ENCODE measurements around the gene CD74. TPM values are rescaled to one million over a fixed set of nuclear protein-coding genes. Genes with fewer than 3 reads are reported as not detected.

CD74 gene
- total RNA-seq, result 1.1 and 3.8 TPM in 2 replicates

GRCh38 chr5:150412319-150413175, at the start of gene CD74:
TSS of gene CD74 (minus strand) at chr5:150412910. CDS start at chr5:150412749, 161 bp downstream.
- no peak for TF ChIP-seq CTCF (IDR thresholded peaks at IDR 0.05; ENCODE audit: insufficient read depth, low read length, severe bottlenecking)
- Histone ChIP-seq H3K4me3 (ENCODE audit: low read depth, low read length) (peak within 1 kb of the TSS; percentile 35), H3K36me3 (ENCODE audit: control insufficient read depth, insufficient read depth, low read length) (no peaks in the 10 kb centered on the region), H3K27me3 (ENCODE audit: control insufficient read depth, insufficient read depth, low read length) (no peaks in the 10 kb centered on the region)
- DNase-seq (ENCODE audit: low read depth) (peak; percentile 70), FAIRE-seq (no peak)

- FAIRE-seq (no peak), DNase-seq (ENCODE audit: low read depth) (no peak)
- TF ChIP-seq CTCF (IDR thresholded peaks at IDR 0.05; ENCODE audit: insufficient read depth, low read length, severe bottlenecking), result no peak
- Histone ChIP-seq H3K27me3 (ENCODE audit: control insufficient read depth, insufficient read depth, low read length) (no peaks in the 10 kb centered on the region), H3K4me3 (ENCODE audit: low read depth, low read length) (no peak overlapping the region), H3K36me3 (ENCODE audit: control insufficient read depth, insufficient read depth, low read length) (no peaks in the 10 kb centered on the region)
Measured at GRCh38 chr5:150461231-150461630, 48.5 kb upstream of the CD74 start.

- Histone ChIP-seq H3K4me3 (ENCODE audit: low read depth, low read length) (no peak overlapping the region), H3K36me3 (ENCODE audit: control insufficient read depth, insufficient read depth, low read length) (no peaks in the 10 kb centered on the region), H3K27me3 (ENCODE audit: control insufficient read depth, insufficient read depth, low read length) (no peaks in the 10 kb centered on the region)
- DNase-seq (ENCODE audit: low read depth) (no peak), FAIRE-seq (no peak)
- TF ChIP-seq CTCF (IDR thresholded peaks at IDR 0.05; ENCODE audit: insufficient read depth, low read length, severe bottlenecking), result no peak
Measured at GRCh38 chr5:150460781-150461180, 48.1 kb upstream of the CD74 start.

- FAIRE-seq, result no peak
- no peaks in the 10 kb centered on the region for H3K27me3 ChIP-seq (ENCODE audit: control insufficient read depth, insufficient read depth, low read length)
- peak; percentile 83 for TF ChIP-seq CTCF (IDR thresholded peaks at IDR 0.05; ENCODE audit: insufficient read depth, low read length, severe bottlenecking)
- peak; percentile 15 for DNase-seq (ENCODE audit: low read depth)
- H3K36me3 ChIP-seq (ENCODE audit: control insufficient read depth, insufficient read depth, low read length), result no peaks in the 10 kb centered on the region
- H3K4me3 ChIP-seq (ENCODE audit: low read depth, low read length), result no peak overlapping the region
Measured at GRCh38 chr5:150458802-150459557, 46.3 kb upstream of the CD74 start.

GRCh38 chr5:150457562-150458240, 45.0 kb upstream of the CD74 start:
- Histone ChIP-seq H3K27me3 (ENCODE audit: control insufficient read depth, insufficient read depth, low read length) (no peaks in the 10 kb centered on the region), H3K4me3 (ENCODE audit: low read depth, low read length) (no peak overlapping the region), H3K36me3 (ENCODE audit: control insufficient read depth, insufficient read depth, low read length) (no peaks in the 10 kb centered on the region)
- no peak for TF ChIP-seq CTCF (IDR thresholded peaks at IDR 0.05; ENCODE audit: insufficient read depth, low read length, severe bottlenecking)
- DNase-seq (ENCODE audit: low read depth) (no peak), FAIRE-seq (no peak)

Measured in bronchial epithelial cell (primary cell).